ENCODE measurements around the gene COX4I2. TPM values are rescaled to one million over a fixed set of nuclear protein-coding genes. Genes with fewer than 3 reads are reported as not detected.
A peak's percentile ranks its signal among the peaks of the same experiment; 100 is the strongest.

Gene COX4I2
- total RNA-seq, 2 experiments from 2014 or later, result not detected

- Histone ChIP-seq H3K4me3 (ENCODE audit: low read depth, low read length, poor library complexity, severe bottlenecking) (no peak overlapping the region), H4K20me1 (ENCODE audit: insufficient read depth, low read length) (no peaks in the 10 kb centered on the region), H3K4me1 (ENCODE audit: insufficient read depth, low read length, poor library complexity, severe bottlenecking) (peaks cover 57% of the 10 kb centered on the region), H3K36me3 (ENCODE audit: insufficient read depth, low read length) (peaks cover 50% of the 10 kb centered on the region), H3K9me2 (ENCODE audit: insufficient read depth, low read length) (no peaks in the 10 kb centered on the region), H3K79me2 (ENCODE audit: insufficient read depth, low read depth, low read length) (peaks cover 22% of the 10 kb centered on the region; the same call in 1 of the 2 replicates), H3K4me2 (ENCODE audit: low read length) (peak overlapping the region; percentile 88), H2AFZ (ENCODE audit: low read length) (no peak overlapping the region), H3K27ac (ENCODE audit: low read depth, low read length, poor library complexity, severe bottlenecking) (peak overlapping the region; percentile 81), H3K9me3 (ENCODE audit: low read length) (no peaks in the 10 kb centered on the region)
- no peak for DNase-seq (ENCODE audit: low spot score)
- intact Hi-C loops (cut with micrococcal nuclease; ENCODE audit: unreplicated experiment), result no loop called here
- TF ChIP-seq EZH2phosphoT487 (IDR thresholded peaks at IDR 0.05; ENCODE audit: borderline replicate concordance, low read depth, low read length) (no peak), CTCF (conservative IDR thresholded peaks at IDR 0.05; ENCODE audit: low read length) (no peak)
- POLR2A ChIA-PET, result interaction anchor here (0.5 to 4.3 kb wide), 2 partner anchors 12 to 57 kb away, joined by 3 to 34 read pairs; no protein-coding TSS in a partner anchor
- BruUV-seq (replicated peaks), result no TSS peak
- CTCF ChIA-PET (ENCODE audit: unreplicated experiment), result interaction anchor here (2.0 kb wide), 1 partner anchor 11 kb away, joined by 6 read pairs; no protein-coding TSS in a partner anchor
Observed at GRCh38 chr20:31673435-31673834, 35.7 kb downstream of the COX4I2 start.

GRCh38 chr20:31673943-31674463 is 36.3 kb downstream of the COX4I2 start:
- H4K20me1 ChIP-seq (ENCODE audit: insufficient read depth, low read length), result no peaks in the 10 kb centered on the region
- intact Hi-C loops (cut with micrococcal nuclease; ENCODE audit: unreplicated experiment), result no loop called here
- TF ChIP-seq EZH2phosphoT487 (IDR thresholded peaks at IDR 0.05; ENCODE audit: borderline replicate concordance, low read depth, low read length) (no peak), CTCF (conservative IDR thresholded peaks at IDR 0.05; ENCODE audit: low read length) (no peak)
- no peak for DNase-seq (ENCODE audit: low spot score)
- peak overlapping the region; percentile 81 for H3K27ac ChIP-seq (ENCODE audit: low read depth, low read length, poor library complexity, severe bottlenecking)
- H3K4me1 ChIP-seq (ENCODE audit: insufficient read depth, low read length, poor library complexity, severe bottlenecking), result peaks cover 59% of the 10 kb centered on the region
- no peak overlapping the region for H3K4me3 ChIP-seq (ENCODE audit: low read depth, low read length, poor library complexity, severe bottlenecking)
- peaks cover 22% of the 10 kb centered on the region; the same call in 1 of the 2 replicates for H3K79me2 ChIP-seq (ENCODE audit: insufficient read depth, low read depth, low read length)
- CTCF ChIA-PET (ENCODE audit: unreplicated experiment), result interaction anchor here (0.7 to 2.0 kb wide), 5 partner anchors 9 to 12 kb away, joined by 3 to 10 read pairs (median 4); no protein-coding TSS in a partner anchor
- H3K4me2 ChIP-seq (ENCODE audit: low read length), result peak overlapping the region; percentile 88
- H3K36me3 ChIP-seq (ENCODE audit: insufficient read depth, low read length), result peaks cover 52% of the 10 kb centered on the region
- H2AFZ ChIP-seq (ENCODE audit: low read length), result no peak overlapping the region
- no peaks in the 10 kb centered on the region for H3K9me2 ChIP-seq (ENCODE audit: insufficient read depth, low read length)
- H3K9me3 ChIP-seq (ENCODE audit: low read length), result no peaks in the 10 kb centered on the region
- BruUV-seq (replicated peaks), result no TSS peak
- POLR2A ChIA-PET, result interaction anchor here (0.6 to 4.3 kb wide), 9 partner anchors 9 to 48 kb away, joined by 3 to 34 read pairs (median 5); no protein-coding TSS in a partner anchor

Measured in OCI-LY7 (cell line).